Measurements from ENCODE around the gene MVB12B.

DNA sequence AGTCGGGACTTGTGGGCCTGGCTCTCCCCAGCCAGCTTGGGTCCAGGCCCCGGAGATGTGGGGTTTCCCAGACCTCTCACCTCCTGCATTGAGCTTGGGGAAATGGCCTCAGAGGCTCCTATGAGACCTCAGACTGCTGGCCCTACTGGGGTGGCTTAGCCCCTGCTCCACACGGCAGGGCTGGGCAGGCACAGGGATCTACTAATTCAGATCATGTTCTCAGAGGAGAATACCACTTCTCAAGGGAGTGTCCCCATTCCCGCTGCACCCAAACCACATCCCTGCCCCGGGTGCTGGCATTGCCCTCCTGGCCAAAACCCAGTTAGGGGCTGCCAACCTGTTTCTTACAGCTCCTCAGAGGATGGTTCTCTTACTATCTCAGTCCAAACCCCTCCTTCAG lies 205.0 kb downstream of the MVB12B start:
- TF ChIP-seq EZH2 (IDR thresholded peaks at IDR 0.05) (no peak), POLR2AphosphoS5 (IDR thresholded peaks at IDR 0.05; ENCODE audit: borderline replicate concordance, low read depth, low read length) (no peak), FOXP2 (optimal IDR thresholded peaks at IDR 0.05; ENCODE audit: control extremely low read depth, extremely low read length, insufficient read depth) (no peak)
